ENCODE measurements around the gene PPFIA1.

The PPFIA1 gene

GRCh38 chr11:70433526-70433925 lies 163.0 kb downstream of the PPFIA1 start:
- DNase-seq = no peak

Data from suppressor macrophage (primary cell).